Kidney (tissue), 14 donors: ENCODE measurements around the gene PHAF1. TPM values are rescaled to one million over a fixed set of nuclear protein-coding genes. Genes with fewer than 3 reads are reported as not detected.
"Not testable (repeated sequence)": the region's sequence is repeated elsewhere in the genome, so short reads cannot be mapped to it uniquely, and the experiment has no call there.

Experiments used
- DNase-seq, 5 donors: peaks; one replicate each; pipeline ENCODE4 v3.0.0-alpha.2; 2013 to 2020
- FAIRE-seq: peaks from 2 replicates; lab custom pipeline; 2012; peaks lifted over from hg19 to GRCh38; lab: Jason Lieb, UNC
- H3K27ac ChIP-seq, 2 donors: one replicate each; pipeline ENCODE4 v1.7.0; 2013; ENCODE audit warnings: low read depth in 2 of 2, low read length in 2 of 2, inconsistent platforms in 1 of 2
- H3K27me3 ChIP-seq: one replicate; pipeline ENCODE4 v1.7.1; 2013; ENCODE audit warnings: low read length, inconsistent platforms; ENCODE audit not compliant: control insufficient read depth, insufficient read depth
- H3K36me3 ChIP-seq, 3 donors: one replicate each; pipeline versions ENCODE4 v1.7.0 to v1.7.1; 2013; ENCODE audit warnings: low read length in 3 of 3, control low read depth in 1 of 3, inconsistent platforms in 1 of 3; ENCODE audit not compliant: insufficient read depth in 3 of 3, control insufficient read depth in 2 of 3
- H3K4me1 ChIP-seq, 3 donors: one replicate each; pipeline versions ENCODE4 v1.7.0 to v1.7.1; 2013; ENCODE audit warnings: low read length in 3 of 3, inconsistent platforms in 1 of 3, low read depth in 1 of 3; ENCODE audit not compliant: control insufficient read depth in 2 of 3, insufficient read depth in 2 of 3
- H3K4me3 ChIP-seq, 3 donors: one replicate each; pipeline versions ENCODE4 v1.7.0 to v1.8.1; 2013; ENCODE audit warnings: low read length in 3 of 3, control low read depth in 1 of 3, inconsistent platforms in 1 of 3
- H3K9ac ChIP-seq, 3 donors: one replicate each; pipeline versions ENCODE4 v1.7.0 to v1.7.1; 2013; ENCODE audit warnings: low read length in 3 of 3, control low read depth in 1 of 3, inconsistent platforms in 1 of 3
- H3K9me3 ChIP-seq, 3 donors: one replicate each; pipeline versions ENCODE4 v1.7.0 to v1.7.1; 2013; ENCODE audit warnings: low read length in 3 of 3, control low read depth in 1 of 3, inconsistent platforms in 1 of 3; ENCODE audit not compliant: control insufficient read depth in 2 of 3, insufficient read depth in 1 of 3
- CTCF ChIP-seq: IDR thresholded peaks from 3 replicates; pipeline ENCODE4 v1.5.1; 2012; ENCODE audit warnings: mild to moderate bottlenecking, moderate library complexity, borderline replicate concordance; ENCODE audit not compliant: insufficient read depth; ENCODE audit errors: extremely low read depth
- intact Hi-C: fragments of 100-400 bp; cut with DNase I; formaldehyde crosslinking; loops from one replicate; pipeline ENCODE4 v1.11.1; 2022
- polyA plus RNA-seq: library from polyadenylated mRNA; stranded (reverse); fragments of 350-450 nt; fragmentation: Illumina TruSeq; extraction: RNeasy Lipid Tissue Mini Kit (QIAGEN cat#74804); gene quantifications from one replicate; pipeline ENCODE4 v1.2.3, GENCODE V29; 2014; ENCODE audit warnings: low read depth, low replicate concordance; ENCODE audit not compliant: insufficient read depth
- total RNA-seq: library from RNA; stranded (reverse); fragmentation: NEBNext Ultra II Directional; extraction: Animal tissue kit (Norgen Biotek cat#: 25700); gene quantifications from one replicate; pipeline ENCODE4 v1.2.1, GENCODE V29; 2021
- donor health status: control.
- donor health status: control.
- donor health status: control.
- donor health status: control.
- donor health status: control.
- donor health status: DM: yes; HTN: yes; CAD: no.
- donor health status: Normal renal cell carcinoma (clear cell type).

Gene PHAF1
- total and polyA plus RNA-seq, 2 donors from 2014 or later: 14.3 to 16.9 TPM

GRCh38 chr16:67117716-67118115, 8.0 kb downstream of the PHAF1 start:
- no peak overlapping the region for H3K27ac ChIP-seq
- H3K9me3 ChIP-seq: no peaks in the 10 kb centered on the region
- no peak overlapping the region for H3K9ac ChIP-seq
- peaks cover 3 to 17% (median 7%) of the 10 kb centered on the region in 3 donors for H3K36me3 ChIP-seq
- intact Hi-C loops: no loop called here
- no peak for FAIRE-seq
- no peak overlapping the region for H3K4me3 ChIP-seq
- TF ChIP-seq CTCF: no peak
- peaks cover 0 to 2% (median 2%) of the 10 kb centered on the region in 3 donors for H3K4me1 ChIP-seq
- H3K27me3 ChIP-seq: no peaks in the 10 kb centered on the region
- DNase-seq: no peak

- intact Hi-C loops: no loop called here
- peaks cover 3 to 17% (median 15%) of the 10 kb centered on the region in 3 donors for H3K36me3 ChIP-seq
- H3K4me3 ChIP-seq: no peak overlapping the region
- H3K4me1 ChIP-seq: no peaks in the 10 kb centered on the region
- no peaks in the 10 kb centered on the region for H3K9me3 ChIP-seq
- no peak overlapping the region for H3K9ac ChIP-seq
- no peak for TF ChIP-seq CTCF
- no peaks in the 10 kb centered on the region for H3K27me3 ChIP-seq
- FAIRE-seq (no peak), DNase-seq (no peak)
- H3K27ac ChIP-seq: no peak overlapping the region
These were observed 10.3 kb downstream of the PHAF1 start for GRCh38 chr16:67120025-67120424.

GRCh38 chr16:67122799-67123198, 13.1 kb downstream of the PHAF1 start:
- H3K4me1 ChIP-seq, H3K9me3 ChIP-seq, intact Hi-C loops, H3K27ac ChIP-seq, DNase-seq, H3K4me3 ChIP-seq, H3K27me3 ChIP-seq, FAIRE-seq, H3K9ac ChIP-seq: not testable (repeated sequence)
- H3K36me3 ChIP-seq: peaks cover 3 to 21% (median 17%) of the 10 kb centered on the region in 3 donors

GRCh38 chr16:67128417-67128816, 18.7 kb downstream of the PHAF1 start:
- no peaks in the 10 kb centered on the region for H3K4me1 ChIP-seq
- FAIRE-seq: no peak
- H3K27me3 ChIP-seq: no peaks in the 10 kb centered on the region
- no peak overlapping the region for H3K27ac ChIP-seq
- H3K9ac ChIP-seq: no peak overlapping the region
- intact Hi-C loops: no loop called here
- DNase-seq: no peak
- no peaks in the 10 kb centered on the region for H3K9me3 ChIP-seq
- H3K4me3 ChIP-seq: no peak overlapping the region
- peaks cover 7 to 41% (median 13%) of the 10 kb centered on the region in 3 donors for H3K36me3 ChIP-seq
- TF ChIP-seq CTCF: no peak
